Caco-2 (cell line): ENCODE results near the gene C5AR2. TPM values are rescaled to one million over a fixed set of nuclear protein-coding genes. Genes with fewer than 3 reads are reported as not detected.
"Not testable (repeated sequence)": the region's sequence is repeated elsewhere in the genome, so short reads cannot be mapped to it uniquely, and the experiment has no call there.

ENCODE experiments used
- BruUV-seq: library from RNA; stranded (reverse); fragments of 400-500 nt; replicated peaks from 2 replicates; lab custom pipeline; 2021; lab: Mats Ljungman, UMichigan
- CTCF ChIA-PET: fragments of 300-600 bp; sonication (Branson Sonifier 250); formaldehyde crosslinking; loops from one replicate; lab custom pipeline; 2022; ENCODE audit warnings: antibody characterized with exemption; lab: Charles Lee
- POLR2A ChIA-PET: fragments of 300-600 bp; sonication (Branson Sonifier 250); formaldehyde crosslinking; loops from one replicate; lab custom pipeline; 2022; ENCODE audit warnings: antibody characterized with exemption; lab: Charles Lee
- DNase-seq, 2 experiments: peaks; one replicate each; pipeline versions ENCODE4 v3.0.0 to v3.0.0-alpha.2; 2020 to 2022
- H3K27me3 ChIP-seq: replicated peaks from 2 replicates; pipeline ENCODE4 v1.6.0; 2011; ENCODE audit warnings: low read length; ENCODE audit not compliant: control insufficient read depth, insufficient read depth
- H3K36me3 ChIP-seq: 2 replicates; pipeline ENCODE4 v1.5.1; 2011; ENCODE audit warnings: low read length; ENCODE audit not compliant: control insufficient read depth, insufficient read depth
- H3K4me1 ChIP-seq: fragments of 250-450 bp; sonication (Bioruptor Pico); 2 replicates; pipeline ENCODE4 v1.5.1; 2020; ENCODE audit warnings: mild to moderate bottlenecking
- H3K4me3 ChIP-seq: 2 replicates; pipeline ENCODE4 v1.5.1; 2011; ENCODE audit warnings: low read depth, mild to moderate bottlenecking, control low read depth, low read length
- H3K9me3 ChIP-seq: fragments of 250-450 bp; sonication (Bioruptor Pico); 2 replicates; pipeline ENCODE4 v1.5.1; 2020; ENCODE audit warnings: mild to moderate bottlenecking, moderate library complexity
- H3K27ac Mint-ChIP-seq: one replicate; pipeline ENCODE4 v1.8.0; 2022; ENCODE audit warnings: mixed read lengths; ENCODE audit not compliant: unreplicated experiment
- H3K27me3 Mint-ChIP-seq: one replicate; pipeline ENCODE4 v1.8.0; 2022; ENCODE audit warnings: mixed read lengths; ENCODE audit not compliant: insufficient read depth, unreplicated experiment
- H3K36me3 Mint-ChIP-seq: one replicate; pipeline ENCODE4 v1.8.0; 2022; ENCODE audit warnings: mild to moderate bottlenecking, mixed read lengths; ENCODE audit not compliant: insufficient read depth, unreplicated experiment
- H3K4me1 Mint-ChIP-seq: one replicate; pipeline ENCODE4 v1.8.0; 2022; ENCODE audit warnings: low read depth, mixed read lengths; ENCODE audit not compliant: unreplicated experiment
- H3K4me3 Mint-ChIP-seq: one replicate; pipeline ENCODE4 v1.8.0; 2022; ENCODE audit warnings: mild to moderate bottlenecking, moderate library complexity, mixed read lengths; ENCODE audit not compliant: unreplicated experiment
- H3K9me3 Mint-ChIP-seq: one replicate; pipeline ENCODE4 v1.8.0; 2022; ENCODE audit warnings: mixed read lengths; ENCODE audit not compliant: unreplicated experiment
- intact Hi-C: fragments of 100-400 bp; cut with micrococcal nuclease; formaldehyde crosslinking; loops from one replicate; pipeline ENCODE4 v1.10.0; 2022; ENCODE audit not compliant: unreplicated experiment
- total RNA-seq: library from RNA; stranded (reverse); gene quantifications from 2 replicates; pipeline ENCODE4 v1.2.3, GENCODE V29; 2022
- TF ChIP-seq, protein P1 (sequence below), 2 experiments: fragments of 200-600 bp in 1 of 2; IDR thresholded peaks; 1 replicate in 1 of 2; 2 replicates in 1 of 2; pipeline versions ENCODE4 v1.5.1 to v1.8.0; 2011 to 2022; ENCODE audit warnings: antibody characterized with exemption in 1 of 2, control low read depth in 1 of 2, inconsistent platforms in 1 of 2, low read depth in 1 of 2, low read length in 1 of 2, mild to moderate bottlenecking in 1 of 2, moderate library complexity in 1 of 2; ENCODE audit not compliant: insufficient read depth in 1 of 2, severe bottlenecking in 1 of 2, unreplicated experiment in 1 of 2

C5AR2 gene
- total RNA-seq, 1 experiment from 2014 or later: not detected

DNA sequence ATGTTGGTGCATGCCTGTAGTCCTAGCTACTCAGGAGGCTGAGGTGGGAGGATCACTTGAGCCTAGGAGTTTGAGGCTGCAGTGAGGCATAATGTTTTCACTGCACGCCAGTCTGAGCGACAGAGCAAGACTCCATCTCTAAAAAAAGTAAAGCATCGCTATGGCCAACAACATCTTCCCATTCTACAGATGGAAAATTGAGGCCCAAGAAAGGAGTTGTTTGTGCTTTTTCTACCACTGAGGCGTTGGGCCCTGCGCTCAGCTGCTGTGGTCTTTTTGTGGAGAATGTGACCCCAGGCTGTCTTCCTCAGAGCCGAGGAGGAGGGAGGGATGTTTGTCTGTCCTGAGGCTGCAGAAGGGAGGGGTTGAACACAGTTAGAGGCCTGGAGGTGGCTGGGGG is 485 bp upstream of the C5AR2 start:
- Mint-ChIP-seq H3K9me3 (no peaks in the 10 kb centered on the region), H3K4me3 (no peak overlapping the region), H3K27ac (no peak overlapping the region), H3K27me3 (peaks cover 5% of the 10 kb centered on the region), H3K4me1 (no peaks in the 10 kb centered on the region), H3K36me3 (no peaks in the 10 kb centered on the region)
- POLR2A ChIA-PET: no interaction called here
- DNase-seq: no peak
- BruUV-seq: no TSS peak
- Histone ChIP-seq H3K4me1 (no peaks in the 10 kb centered on the region), H3K36me3 (no peaks in the 10 kb centered on the region), H3K27me3 (no peaks in the 10 kb centered on the region), H3K4me3 (no peak overlapping the region), H3K9me3 (no peaks in the 10 kb centered on the region)
- TF ChIP-seq, protein P1, sequence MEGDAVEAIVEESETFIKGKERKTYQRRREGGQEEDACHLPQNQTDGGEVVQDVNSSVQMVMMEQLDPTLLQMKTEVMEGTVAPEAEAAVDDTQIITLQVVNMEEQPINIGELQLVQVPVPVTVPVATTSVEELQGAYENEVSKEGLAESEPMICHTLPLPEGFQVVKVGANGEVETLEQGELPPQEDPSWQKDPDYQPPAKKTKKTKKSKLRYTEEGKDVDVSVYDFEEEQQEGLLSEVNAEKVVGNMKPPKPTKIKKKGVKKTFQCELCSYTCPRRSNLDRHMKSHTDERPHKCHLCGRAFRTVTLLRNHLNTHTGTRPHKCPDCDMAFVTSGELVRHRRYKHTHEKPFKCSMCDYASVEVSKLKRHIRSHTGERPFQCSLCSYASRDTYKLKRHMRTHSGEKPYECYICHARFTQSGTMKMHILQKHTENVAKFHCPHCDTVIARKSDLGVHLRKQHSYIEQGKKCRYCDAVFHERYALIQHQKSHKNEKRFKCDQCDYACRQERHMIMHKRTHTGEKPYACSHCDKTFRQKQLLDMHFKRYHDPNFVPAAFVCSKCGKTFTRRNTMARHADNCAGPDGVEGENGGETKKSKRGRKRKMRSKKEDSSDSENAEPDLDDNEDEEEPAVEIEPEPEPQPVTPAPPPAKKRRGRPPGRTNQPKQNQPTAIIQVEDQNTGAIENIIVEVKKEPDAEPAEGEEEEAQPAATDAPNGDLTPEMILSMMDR (IDR thresholded peaks at IDR 0.05; ENCODE audit: insufficient read depth in 1 of 2, low read depth in 1 of 2, low read length in 1 of 2, severe bottlenecking in 1 of 2, unreplicated experiment in 1 of 2): no peak
- intact Hi-C loops: no loop called here
- CTCF ChIA-PET: interaction anchor here (0.6 to 1.2 kb wide), 2 partner anchors 17 to 58 kb away, joined by 4 to 8 read pairs; partner anchors contain the start of gene DHX34

DNA sequence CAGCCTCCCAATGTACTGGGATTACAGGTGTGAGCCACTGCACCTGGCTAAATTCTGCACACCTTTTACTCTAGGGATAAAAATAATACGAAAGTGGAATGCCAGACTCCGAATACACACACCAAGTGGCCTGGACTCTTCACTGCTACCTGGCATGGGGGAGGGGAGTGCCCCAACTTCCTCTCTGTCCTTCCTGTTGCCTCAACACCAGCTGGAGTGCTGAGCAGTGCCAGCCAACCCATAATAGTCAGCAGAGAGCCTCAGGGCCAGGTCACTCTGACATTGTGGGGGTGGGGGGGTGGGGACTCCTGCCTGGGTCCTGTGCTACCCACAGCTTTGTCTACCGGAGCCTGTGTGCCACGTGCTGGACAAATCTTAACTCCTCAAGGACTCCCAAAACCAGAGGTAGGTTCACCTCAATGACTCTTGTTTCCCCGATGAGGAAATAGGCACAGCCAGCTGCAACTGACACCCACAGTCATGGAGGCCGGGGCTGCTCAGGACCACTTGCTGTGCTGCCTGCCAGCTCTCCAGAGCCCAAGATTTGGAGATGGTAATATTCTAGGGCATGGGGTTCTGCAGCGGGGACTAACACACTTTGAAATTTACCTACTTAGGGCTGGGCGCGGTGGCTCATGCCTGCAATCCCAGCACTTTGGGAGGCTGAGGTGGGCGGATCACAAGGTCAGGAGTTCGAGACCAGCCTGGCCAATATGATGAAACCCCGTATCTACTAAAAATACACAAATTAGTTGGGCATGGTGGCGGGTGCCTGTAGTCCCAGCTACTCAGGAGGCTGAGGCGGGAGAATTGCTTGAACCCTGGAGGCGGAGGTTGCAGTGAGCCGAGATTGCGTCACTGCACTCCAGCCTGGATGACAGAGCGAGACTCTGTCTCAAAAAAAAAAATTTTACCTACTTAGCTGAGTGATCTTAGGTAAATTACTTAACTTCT is 5.1 kb downstream of the C5AR2 start:
- H3K36me3 Mint-ChIP-seq, BruUV-seq, POLR2A ChIA-PET, H3K4me3 ChIP-seq, H3K4me3 Mint-ChIP-seq, intact Hi-C loops, H3K9me3 ChIP-seq, H3K4me1 ChIP-seq, H3K27me3 ChIP-seq, H3K4me1 Mint-ChIP-seq, H3K27me3 Mint-ChIP-seq, H3K9me3 Mint-ChIP-seq, H3K36me3 ChIP-seq, DNase-seq, H3K27ac Mint-ChIP-seq: not testable (repeated sequence)
- CTCF ChIA-PET: interaction anchor here (0.6 to 0.9 kb wide), 2 partner anchors 12 to 179 kb away, joined by 3 to 4 read pairs; no protein-coding TSS in a partner anchor

DNA sequence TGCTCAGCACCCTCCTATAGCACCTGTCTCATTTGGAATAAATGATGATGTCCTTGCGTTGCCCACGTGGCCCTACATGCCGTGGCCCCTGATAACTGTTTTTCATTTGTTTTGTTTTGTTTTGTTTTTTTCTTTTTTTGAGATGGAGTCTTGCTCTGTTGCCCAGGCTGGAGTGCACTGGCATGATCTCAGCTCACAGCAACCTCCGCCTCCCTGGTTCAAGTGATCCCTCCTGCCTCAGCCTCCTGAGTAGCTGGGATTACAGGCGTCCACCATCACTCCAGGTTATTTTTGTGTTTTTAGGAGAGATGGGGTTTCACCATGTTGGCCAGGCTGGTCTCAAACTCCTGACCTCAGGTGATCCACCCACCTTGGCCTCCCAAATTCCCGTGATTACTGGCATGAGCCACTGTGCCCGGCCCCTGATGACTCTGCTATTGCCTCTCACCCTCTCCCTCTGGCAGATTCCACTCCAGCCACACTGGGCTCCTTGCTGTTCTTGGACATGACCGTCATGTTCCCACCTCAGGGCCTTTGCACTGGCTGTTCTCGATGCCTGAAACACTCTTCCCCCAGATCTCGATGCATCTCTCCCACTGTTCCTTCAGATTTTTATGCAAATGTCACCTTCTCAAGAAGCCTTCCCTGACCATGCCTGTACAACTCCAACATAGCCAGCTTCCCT is 7.4 kb downstream of the C5AR2 start:
- Mint-ChIP-seq H3K4me1 (no peaks in the 10 kb centered on the region), H3K9me3 (no peaks in the 10 kb centered on the region), H3K27me3 (no peaks in the 10 kb centered on the region), H3K27ac (no peak overlapping the region), H3K36me3 (no peaks in the 10 kb centered on the region), H3K4me3 (no peak overlapping the region)
- ChIA-PET POLR2A (no interaction called here), CTCF (no interaction called here)
- TF ChIP-seq, protein P1 (IDR thresholded peaks at IDR 0.05; ENCODE audit: insufficient read depth in 1 of 2, low read depth in 1 of 2, low read length in 1 of 2, severe bottlenecking in 1 of 2, unreplicated experiment in 1 of 2): no peak
- intact Hi-C loops: no loop called here
- BruUV-seq: no TSS peak
- Histone ChIP-seq H3K4me3 (no peak overlapping the region), H3K4me1 (no peaks in the 10 kb centered on the region), H3K36me3 (no peaks in the 10 kb centered on the region), H3K27me3 (no peaks in the 10 kb centered on the region), H3K9me3 (no peaks in the 10 kb centered on the region; the same call in 1 of the 2 replicates)
- DNase-seq: no peak
